GM12878 (cell line): ENCODE results near the gene CYP2A7. TPM values are rescaled to one million over a fixed set of nuclear protein-coding genes. Genes with fewer than 3 reads are reported as not detected.
"Not testable (repeated sequence)": the region's sequence is repeated elsewhere in the genome, so short reads cannot be mapped to it uniquely, and the experiment has no call there.

Source experiments
- ATAC-seq: fragments of 200-7000 bp; cut with Tn5 transposase; 3 replicates; pipeline ENCODE4 v1.9.1; 2020; ENCODE audit warnings: mild to moderate bottlenecking, moderate library complexity
- BruUV-seq: library from RNA; stranded (reverse); fragments of 400-500 nt; replicated peaks from 2 replicates; lab custom pipeline; 2021; lab: Mats Ljungman, UMichigan
- CTCF ChIA-PET: fragments of 300-600 bp; sonication (Branson Sonifier 250); formaldehyde crosslinking; extraction: SDS; loops from one replicate; lab custom pipeline; 2021; ENCODE audit warnings: inconsistent platforms; lab: Yijun Ruan, JAX
- POLR2A ChIA-PET: fragments of 350-600 bp; formaldehyde crosslinking; extraction: SDS; loops from one replicate; lab custom pipeline; 2021; ENCODE audit warnings: inconsistent platforms; lab: Charles Lee
- RAD21 ChIA-PET: fragments of 300-600 bp; sonication (Branson Sonifier 250); formaldehyde crosslinking; loops from one replicate; lab custom pipeline; 2023; ENCODE audit warnings: antibody characterized with exemption; ENCODE audit not compliant: unreplicated experiment; lab: Charles Lee
- SMC1A ChIA-PET: fragments of 300-600 bp; sonication (Branson Sonifier 250); formaldehyde crosslinking; loops from one replicate; lab custom pipeline; 2023; ENCODE audit not compliant: unreplicated experiment, uncharacterized antibody; lab: Charles Lee
- DNase-seq: peaks from one replicate; pipeline ENCODE4 v3.0.0-alpha.2; 2011; ENCODE audit warnings: low read depth, low spot score
- FAIRE-seq: peaks from 3 replicates; lab custom pipeline; 2011; peaks lifted over from hg19 to GRCh38; lab: Jason Lieb, UNC
- H2AFZ ChIP-seq: 2 replicates; pipeline ENCODE4 v1.6.0; 2011; ENCODE audit warnings: low read depth, low read length, control low read depth; ENCODE audit not compliant: control insufficient read depth
- H3K27ac ChIP-seq: 2 replicates; pipeline ENCODE4 v1.5.1; 2011; ENCODE audit warnings: control low read depth; ENCODE audit not compliant: control insufficient read depth, insufficient read depth
- H3K27me3 ChIP-seq, 2 experiments: replicated peaks in 1 of 2; 2 replicates each; pipeline versions ENCODE4 v1.6.0 to v1.6.1; 2011; ENCODE audit warnings: low read length in 1 of 2; ENCODE audit not compliant: control insufficient read depth in 2 of 2, insufficient read depth in 2 of 2
- H3K36me3 ChIP-seq, 2 experiments: 2 replicates each; pipeline ENCODE4 v1.5.1; 2011; ENCODE audit warnings: low read length in 1 of 2; ENCODE audit not compliant: control insufficient read depth in 2 of 2, insufficient read depth in 2 of 2
- H3K4me1 ChIP-seq: 2 replicates; pipeline ENCODE4 v1.6.1; 2011; ENCODE audit warnings: mild to moderate bottlenecking, low read length, moderate library complexity, mixed read lengths; ENCODE audit not compliant: control insufficient read depth, insufficient read depth
- H3K4me2 ChIP-seq: 2 replicates; pipeline ENCODE4 v1.6.0; 2011; ENCODE audit warnings: control low read depth; ENCODE audit not compliant: control insufficient read depth, insufficient read depth
- H3K4me3 ChIP-seq: fragments of 200-600 bp; sonication (generic); 2 replicates; pipeline ENCODE4 v1.5.1; 2016
- H3K79me2 ChIP-seq: 2 replicates; pipeline ENCODE4 v1.6.0; 2011; ENCODE audit warnings: low read length; ENCODE audit not compliant: control insufficient read depth, insufficient read depth
- H3K9ac ChIP-seq: 2 replicates; pipeline ENCODE4 v1.8.0; 2011; ENCODE audit warnings: low read length, control low read depth, mixed read lengths; ENCODE audit not compliant: control insufficient read depth, insufficient read depth
- H3K9me3 ChIP-seq: replicated peaks from 3 replicates; pipeline ENCODE4 v1.5.1; 2011; ENCODE audit warnings: mild to moderate bottlenecking, low read length; ENCODE audit not compliant: control insufficient read depth, insufficient read depth
- H4K20me1 ChIP-seq: 2 replicates; pipeline ENCODE4 v1.6.0; 2011; ENCODE audit not compliant: control insufficient read depth, insufficient read depth
- HSF1 ChIP-seq: fragments of 150-350 bp; IDR thresholded peaks from 2 replicates; pipeline ENCODE4 v1.6.1; 2014; ENCODE audit warnings: mild to moderate bottlenecking, low read depth, low read length
- MXI1 ChIP-seq: fragments of 150-350 bp; IDR thresholded peaks from 2 replicates; pipeline ENCODE4 v1.6.1; 2011; ENCODE audit warnings: low read depth, mild to moderate bottlenecking, inconsistent platforms, low read length, improper control_type of control experiment
- PBX3 ChIP-seq: IDR thresholded peaks from 2 replicates; pipeline ENCODE4 v1.6.1; 2011; ENCODE audit warnings: mild to moderate bottlenecking, low read depth, low read length, moderate library complexity; ENCODE audit not compliant: insufficient replicate concordance
- SREBF2 ChIP-seq: IDR thresholded peaks from 2 replicates; pipeline ENCODE4 v1.6.1; 2012; ENCODE audit warnings: mild to moderate bottlenecking, low read length
- TCF12 ChIP-seq: IDR thresholded peaks from 2 replicates; pipeline ENCODE4 v1.6.1; 2011; ENCODE audit warnings: low read depth, mild to moderate bottlenecking, low read length
- TCF7 ChIP-seq: IDR thresholded peaks from 2 replicates; pipeline ENCODE4 v1.6.1; 2014; ENCODE audit warnings: antibody characterized with exemption, borderline replicate concordance
- ZNF24 ChIP-seq: fragments of 450-650 bp; IDR thresholded peaks from 2 replicates; pipeline ENCODE4 v1.6.1; 2017; ENCODE audit warnings: antibody characterized with exemption, mild to moderate bottlenecking
- WGBS: methylation state at CpG from one replicate; pipeline ENCODE4 v1.1.6; 2016; ENCODE audit warnings: low lambda C conversion rate; ENCODE audit not compliant: insufficient replicate concordance, insufficient coverage; ENCODE audit errors: missing lambda C conversion rate; 5-methylcytosine and 5-hydroxymethylcytosine counted together
- in situ Hi-C: fragments of 300-500 bp; cut with MboI; formaldehyde crosslinking; loops from 9 replicates; pipeline ENCODE4 v1.14.3; 2018; ENCODE audit warnings: mixed read lengths
- intact Hi-C: fragments of 100-400 bp; cut with micrococcal nuclease; formaldehyde crosslinking; loops from one replicate; pipeline ENCODE4 v1.14.2; 2022; ENCODE audit not compliant: unreplicated experiment
- polyA plus RNA-seq, 11 experiments: library from polyadenylated mRNA; depleted of rRNA in 4 of 11; unstranded in 6 of 11; stranded (reverse) in 5 of 11; fragments of >200 nt; fragmentation: Nextera tagmentation in 4 of 11; fragmentation: Illumina TruSeq in 1 of 11; extraction: Ambion mirVana in 4 of 11; extraction: Trizol in 1 of 11; gene quantifications; 1 replicate in 1 of 11; 2 replicates in 10 of 11; pipeline versions ENCODE4 v1.2.1 to v1.2.3, GENCODE V29; 2011 to 2016; ENCODE audit warnings: inconsistent platforms in 2 of 11, missing spikeins in 2 of 11, low read depth in 1 of 11
- total RNA-seq, 4 experiments: library from RNA; depleted of rRNA in 3 of 4; stranded (reverse); fragments of >200 nt in 3 of 4; fragmentation: Illumina TruSeq in 1 of 4; extraction: Trizol in 1 of 4; gene quantifications; 2 replicates each; pipeline versions ENCODE4 v1.2.1 to v1.2.3, GENCODE V29; 2013 to 2021

CYP2A7 gene
- total and polyA plus RNA-seq, 10 of the 15 experiments (the other 5 are each of a cell fraction or from before 2014, with no cell fraction given), result not detected

GRCh38 chr19:40864739-40865496 lies 17.1 kb downstream of the CYP2A7 start:
- H3K27me3 ChIP-seq, H3K9me3 ChIP-seq, H4K20me1 ChIP-seq, BruUV-seq, SMC1A ChIA-PET, DNase-seq, H3K4me3 ChIP-seq, H3K36me3 ChIP-seq, in situ Hi-C loops, ATAC-seq, RAD21 ChIA-PET, H3K27ac ChIP-seq, H3K4me1 ChIP-seq, CTCF ChIA-PET, FAIRE-seq, H2AFZ ChIP-seq, H3K4me2 ChIP-seq, intact Hi-C loops, POLR2A ChIA-PET, H3K9ac ChIP-seq, H3K79me2 ChIP-seq: not testable (repeated sequence)
- WGBS, result 14% methylated on average over 9 of the region's 9 CpGs

- no peak overlapping the region for H3K27ac ChIP-seq
- no peaks in the 10 kb centered on the region for H4K20me1 ChIP-seq
- ATAC-seq (no peak), DNase-seq (no peak), FAIRE-seq (no peak)
- in situ Hi-C loops (no loop called here), intact Hi-C loops (no loop called here)
- ChIA-PET SMC1A (no interaction called here), CTCF (no interaction called here), POLR2A (no interaction called here), RAD21 (no interaction called here)
- H3K27me3 ChIP-seq, result no peaks in the 10 kb centered on the region
- no peak overlapping the region for H3K4me2 ChIP-seq
- no TSS peak for BruUV-seq
- TF ChIP-seq ZNF24, result no peak
- TF ChIP-seq PBX3, result no peak
- no peak for TF ChIP-seq SREBF2
- no peak for TF ChIP-seq HSF1
- no peak for TF ChIP-seq TCF12
- no peak for TF ChIP-seq MXI1
- no peak for TF ChIP-seq TCF7
- no peaks in the 10 kb centered on the region for H3K4me1 ChIP-seq
- WGBS, result 70% methylated on average over 4 of the region's 4 CpGs
- no peak overlapping the region for H2AFZ ChIP-seq
- no peaks in the 10 kb centered on the region for H3K79me2 ChIP-seq
- H3K4me3 ChIP-seq, result no peak overlapping the region
- H3K9me3 ChIP-seq, result no peaks in the 10 kb centered on the region
- no peak overlapping the region for H3K9ac ChIP-seq
- no peaks in the 10 kb centered on the region for H3K36me3 ChIP-seq
Observed at GRCh38 chr19:40862785-40863184, 19.2 kb downstream of the CYP2A7 start.
